ENCODE data around the gene MSI2.

GRCh38 chr17:57578608-57579225 lies 322.4 kb downstream of the MSI2 start:
- TF ChIP-seq EZH2 (IDR thresholded peaks at IDR 0.05; ENCODE audit: borderline replicate concordance, low read length): no peak
- TF ChIP-seq, protein P1, sequence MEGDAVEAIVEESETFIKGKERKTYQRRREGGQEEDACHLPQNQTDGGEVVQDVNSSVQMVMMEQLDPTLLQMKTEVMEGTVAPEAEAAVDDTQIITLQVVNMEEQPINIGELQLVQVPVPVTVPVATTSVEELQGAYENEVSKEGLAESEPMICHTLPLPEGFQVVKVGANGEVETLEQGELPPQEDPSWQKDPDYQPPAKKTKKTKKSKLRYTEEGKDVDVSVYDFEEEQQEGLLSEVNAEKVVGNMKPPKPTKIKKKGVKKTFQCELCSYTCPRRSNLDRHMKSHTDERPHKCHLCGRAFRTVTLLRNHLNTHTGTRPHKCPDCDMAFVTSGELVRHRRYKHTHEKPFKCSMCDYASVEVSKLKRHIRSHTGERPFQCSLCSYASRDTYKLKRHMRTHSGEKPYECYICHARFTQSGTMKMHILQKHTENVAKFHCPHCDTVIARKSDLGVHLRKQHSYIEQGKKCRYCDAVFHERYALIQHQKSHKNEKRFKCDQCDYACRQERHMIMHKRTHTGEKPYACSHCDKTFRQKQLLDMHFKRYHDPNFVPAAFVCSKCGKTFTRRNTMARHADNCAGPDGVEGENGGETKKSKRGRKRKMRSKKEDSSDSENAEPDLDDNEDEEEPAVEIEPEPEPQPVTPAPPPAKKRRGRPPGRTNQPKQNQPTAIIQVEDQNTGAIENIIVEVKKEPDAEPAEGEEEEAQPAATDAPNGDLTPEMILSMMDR (IDR thresholded peaks at IDR 0.05; ENCODE audit: low read length): no peak
